HG03196 (cell line): ENCODE measurements around the gene NOX3.
"Not testable (repeated sequence)": the region's sequence is repeated elsewhere in the genome, so short reads cannot be mapped to it uniquely, and the experiment has no call there.

Experiments
- ATAC-seq: cut with Tn5 transposase; IDR thresholded peaks from one replicate; pipeline ENCODE4 v1.9.1; 2021; ENCODE audit not compliant: unreplicated experiment

NOX3 gene

GRCh38 chr6:155373276-155373675, 82.4 kb downstream of the NOX3 start:
- no peak for ATAC-seq

- ATAC-seq, result no peak
Observed at GRCh38 chr6:155372256-155372655, 83.4 kb downstream of the NOX3 start.

GRCh38 chr6:155371230-155371629, 84.4 kb downstream of the NOX3 start:
- ATAC-seq, result no peak

- no peak for ATAC-seq
Observed at GRCh38 chr6:155366325-155366724, 89.3 kb downstream of the NOX3 start.

GRCh38 chr6:155364844-155365437, 90.7 kb downstream of the NOX3 start:
- ATAC-seq, result no peak

- ATAC-seq, result not testable (repeated sequence)
Observed at GRCh38 chr6:155364021-155364420, 91.6 kb downstream of the NOX3 start.

- not testable (repeated sequence) for ATAC-seq
Observed at GRCh38 chr6:155362968-155363632, 92.5 kb downstream of the NOX3 start.

GRCh38 chr6:155354167-155354566, 101.5 kb downstream of the NOX3 start:
- no peak for ATAC-seq

GRCh38 chr6:155352811-155353210, 102.8 kb downstream of the NOX3 start:
- no peak for ATAC-seq

- ATAC-seq, result no peak
Observed at GRCh38 chr6:155352130-155352420, 103.6 kb downstream of the NOX3 start.

GRCh38 chr6:155351273-155352129, 104.1 kb downstream of the NOX3 start:
- ATAC-seq, result peak; percentile 97

- no peak for ATAC-seq
Observed at GRCh38 chr6:155349956-155350355, 105.7 kb downstream of the NOX3 start.

GRCh38 chr6:155349129-155349528, 106.5 kb downstream of the NOX3 start:
- ATAC-seq, result no peak

- ATAC-seq, result no peak
Observed at GRCh38 chr6:155347800-155348199, 107.8 kb downstream of the NOX3 start.

- no peak for ATAC-seq
Observed at GRCh38 chr6:155346957-155347356, 108.7 kb downstream of the NOX3 start.
